Kidney epithelial cell (primary cell): ENCODE results near the gene RGS10. TPM values are rescaled to one million over a fixed set of nuclear protein-coding genes. Genes with fewer than 3 reads are reported as not detected.

ENCODE experiments used
- DNase-seq: peaks from one replicate; pipeline ENCODE4 v3.0.0-alpha.2; 2010; ENCODE audit warnings: low read depth
- H3K27me3 ChIP-seq: 2 replicates; pipeline ENCODE4 v1.6.0; 2011; ENCODE audit warnings: low read length; ENCODE audit not compliant: control insufficient read depth, insufficient read depth
- H3K36me3 ChIP-seq: 2 replicates; pipeline ENCODE4 v1.5.1; 2011; ENCODE audit warnings: low read length; ENCODE audit not compliant: control insufficient read depth, insufficient read depth
- H3K4me3 ChIP-seq: 2 replicates; pipeline ENCODE4 v1.5.1; 2011; ENCODE audit warnings: low read depth, mild to moderate bottlenecking, control low read depth, low read length
- CTCF ChIP-seq: IDR thresholded peaks from 2 replicates; pipeline ENCODE4 v1.5.1; 2011; ENCODE audit warnings: mild to moderate bottlenecking, moderate library complexity, low read length, control low read depth, inconsistent platforms; ENCODE audit not compliant: insufficient read depth, poor library complexity, severe bottlenecking
- total RNA-seq: library from RNA; depleted of rRNA; stranded (reverse); fragments of >200 nt; gene quantifications from 2 replicates; pipeline ENCODE4 v1.2.3, GENCODE V29; 2015

RGS10 gene
- total RNA-seq, 1 donor from 2014 or later: 43.7 TPM

- TF ChIP-seq CTCF: peak; percentile 18
- DNase-seq: no peak
- Histone ChIP-seq H3K4me3 (no peak overlapping the region), H3K27me3 (no peaks in the 10 kb centered on the region), H3K36me3 (no peaks in the 10 kb centered on the region)
Observed at GRCh38 chr10:119526621-119527592, 15.6 kb downstream of the RGS10 start.

GRCh38 chr10:119526149-119526548, 16.4 kb downstream of the RGS10 start:
- no peak overlapping the region for H3K4me3 ChIP-seq
- no peak for DNase-seq
- no peaks in the 10 kb centered on the region for H3K36me3 ChIP-seq
- TF ChIP-seq CTCF: no peak
- no peaks in the 10 kb centered on the region for H3K27me3 ChIP-seq

- TF ChIP-seq CTCF: no peak
- H3K27me3 ChIP-seq: no peaks in the 10 kb centered on the region
- H3K4me3 ChIP-seq: no peak overlapping the region
- no peaks in the 10 kb centered on the region for H3K36me3 ChIP-seq
- DNase-seq: no peak
Observed at GRCh38 chr10:119525116-119525515, 17.4 kb downstream of the RGS10 start.

- H3K4me3 ChIP-seq: no peak overlapping the region
- DNase-seq: no peak
- H3K27me3 ChIP-seq: no peaks in the 10 kb centered on the region
- no peaks in the 10 kb centered on the region for H3K36me3 ChIP-seq
- no peak for TF ChIP-seq CTCF
Observed at GRCh38 chr10:119524720-119525070, 17.8 kb downstream of the RGS10 start.

GRCh38 chr10:119523895-119524719, 18.4 kb downstream of the RGS10 start:
- DNase-seq: no peak
- Histone ChIP-seq H3K36me3 (no peaks in the 10 kb centered on the region), H3K27me3 (no peaks in the 10 kb centered on the region), H3K4me3 (no peak overlapping the region)
- no peak for TF ChIP-seq CTCF
